Endometrial microvascular endothelial cells (primary cell): ENCODE results near the gene TRABD. TPM values are rescaled to one million over a fixed set of nuclear protein-coding genes. Genes with fewer than 3 reads are reported as not detected.
"Not testable (repeated sequence)": the region's sequence is repeated elsewhere in the genome, so short reads cannot be mapped to it uniquely, and the experiment has no call there.

Experiments used
- in situ Hi-C: cut with HindIII; loops from 2 replicates; pipeline ENCODE4 v1.10.0; 2017; ENCODE audit warnings: low sequenced_read_pairs, low pct_unique_long_range_greater_than_20kb; ENCODE audit errors: inconsistent ontology term
- total RNA-seq: library from RNA; depleted of rRNA; stranded (reverse); fragments of >200 nt; gene quantifications from one replicate; pipeline ENCODE4 v1.2.3, GENCODE V29; 2015; ENCODE audit errors: inconsistent ontology term

Gene TRABD
- total RNA-seq, 1 donor from 2014 or later: 39.3 TPM

DNA sequence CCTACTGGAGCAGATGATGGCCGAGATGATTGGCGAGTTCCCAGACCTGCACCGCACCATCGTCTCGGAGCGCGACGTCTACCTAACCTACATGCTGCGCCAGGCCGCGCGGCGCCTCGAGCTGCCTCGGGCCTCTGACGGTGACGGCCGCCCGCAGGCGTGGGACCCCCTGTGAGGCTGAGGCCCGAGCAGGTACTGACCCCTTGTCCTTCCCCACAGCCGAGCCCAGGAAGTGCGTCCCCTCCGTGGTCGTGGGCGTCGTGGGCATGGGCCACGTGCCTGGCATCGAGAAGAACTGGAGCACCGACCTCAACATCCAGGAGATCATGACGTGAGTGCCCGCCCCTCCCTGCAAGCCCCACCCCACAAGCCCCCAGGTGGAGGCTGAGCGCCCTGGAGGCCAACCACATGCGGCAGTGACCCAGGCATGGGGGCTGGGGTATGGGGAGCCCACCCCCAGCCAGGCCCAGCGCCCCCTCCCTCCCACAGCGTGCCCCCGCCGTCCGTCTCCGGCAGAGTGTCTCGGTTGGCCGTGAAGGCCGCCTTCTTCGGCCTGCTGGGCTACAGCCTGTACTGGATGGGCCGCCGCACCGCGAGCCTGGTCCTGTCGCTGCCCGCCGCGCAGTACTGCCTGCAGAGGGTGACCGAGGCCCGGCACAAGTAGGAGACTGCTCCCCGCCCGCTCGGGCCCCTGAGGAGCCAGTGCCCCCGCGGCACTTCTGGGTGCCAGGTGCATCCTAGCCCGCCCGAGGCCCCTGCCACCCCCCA, 12.3 kb downstream of the TRABD start:
- in situ Hi-C loops: no loop called here

DNA sequence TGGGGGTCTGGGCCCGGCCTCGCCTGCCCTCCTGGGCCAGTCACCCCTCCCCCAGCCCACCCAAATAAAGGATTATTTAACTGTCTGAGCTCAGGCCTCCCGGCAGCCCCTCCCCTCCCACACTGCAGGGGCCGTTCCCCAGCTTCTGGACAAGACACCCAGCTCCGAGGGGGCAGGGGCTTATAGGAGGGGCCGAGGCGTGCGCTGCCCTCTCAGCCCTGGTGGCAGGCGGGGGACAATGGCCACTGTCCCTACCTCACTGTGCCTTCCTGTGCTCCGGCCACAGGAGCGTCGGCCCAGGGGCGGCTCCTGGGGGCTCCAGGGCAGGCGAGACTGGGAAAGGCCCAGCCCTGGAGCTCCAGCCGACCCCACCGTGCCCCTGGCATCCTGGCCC, 12.9 kb downstream of the TRABD start:
- in situ Hi-C loops: no loop called here

DNA sequence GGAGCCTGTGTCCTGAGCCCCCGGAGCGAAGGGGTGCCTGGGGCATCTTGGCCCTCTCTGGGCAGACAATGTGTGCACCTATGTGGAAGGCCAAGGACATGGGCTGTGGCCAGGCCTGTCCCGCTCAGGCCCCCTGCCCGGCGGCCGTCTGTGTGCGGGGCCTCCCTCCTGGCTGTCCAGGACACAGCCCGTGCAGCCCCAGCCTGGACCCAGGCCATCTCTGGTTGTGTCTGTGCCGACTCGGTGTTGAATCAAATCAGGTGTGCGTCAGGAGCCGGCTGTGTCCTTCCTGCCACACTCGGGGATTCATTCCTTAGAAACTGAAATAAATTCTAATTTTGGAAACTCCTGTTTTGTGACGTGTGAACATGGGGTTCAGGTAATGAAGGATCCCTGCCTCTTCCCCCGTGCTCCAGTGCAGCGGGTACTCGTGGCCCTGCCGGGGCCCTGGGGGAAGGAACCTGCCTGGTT, 13.6 kb downstream of the TRABD start:
- in situ Hi-C loops: no loop called here

DNA sequence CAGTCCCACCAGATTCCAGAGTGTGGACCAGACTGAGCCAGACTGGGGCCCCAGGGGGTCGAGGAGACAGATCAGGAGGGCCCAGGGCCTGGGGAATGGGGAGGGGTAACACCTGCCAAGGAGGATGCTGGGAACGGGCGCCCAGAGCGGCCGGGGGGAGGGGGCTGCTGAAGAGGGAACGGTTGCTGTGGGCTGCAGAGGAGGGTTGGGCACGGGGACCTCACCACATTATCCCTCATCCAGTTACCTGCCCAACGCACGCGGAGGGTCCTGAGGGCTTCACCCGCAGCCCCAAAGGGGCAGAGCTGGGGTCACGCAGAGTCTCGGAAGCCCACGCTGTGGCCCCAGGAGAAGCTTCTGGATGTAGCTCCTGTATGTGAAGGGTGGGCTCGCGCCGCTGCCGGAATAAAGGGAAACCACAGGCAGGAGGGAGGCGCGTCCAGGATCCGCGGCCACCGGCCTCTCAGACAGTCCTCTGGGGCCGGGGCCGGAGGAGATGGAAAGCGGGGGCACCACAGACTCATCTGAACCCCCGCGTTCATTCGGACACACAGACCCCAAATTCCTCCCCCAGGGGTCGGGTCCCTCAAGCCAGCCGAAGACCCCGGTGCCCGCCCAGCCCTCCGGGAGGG, 14.2 kb downstream of the TRABD start:
- in situ Hi-C loops: no loop called here

DNA sequence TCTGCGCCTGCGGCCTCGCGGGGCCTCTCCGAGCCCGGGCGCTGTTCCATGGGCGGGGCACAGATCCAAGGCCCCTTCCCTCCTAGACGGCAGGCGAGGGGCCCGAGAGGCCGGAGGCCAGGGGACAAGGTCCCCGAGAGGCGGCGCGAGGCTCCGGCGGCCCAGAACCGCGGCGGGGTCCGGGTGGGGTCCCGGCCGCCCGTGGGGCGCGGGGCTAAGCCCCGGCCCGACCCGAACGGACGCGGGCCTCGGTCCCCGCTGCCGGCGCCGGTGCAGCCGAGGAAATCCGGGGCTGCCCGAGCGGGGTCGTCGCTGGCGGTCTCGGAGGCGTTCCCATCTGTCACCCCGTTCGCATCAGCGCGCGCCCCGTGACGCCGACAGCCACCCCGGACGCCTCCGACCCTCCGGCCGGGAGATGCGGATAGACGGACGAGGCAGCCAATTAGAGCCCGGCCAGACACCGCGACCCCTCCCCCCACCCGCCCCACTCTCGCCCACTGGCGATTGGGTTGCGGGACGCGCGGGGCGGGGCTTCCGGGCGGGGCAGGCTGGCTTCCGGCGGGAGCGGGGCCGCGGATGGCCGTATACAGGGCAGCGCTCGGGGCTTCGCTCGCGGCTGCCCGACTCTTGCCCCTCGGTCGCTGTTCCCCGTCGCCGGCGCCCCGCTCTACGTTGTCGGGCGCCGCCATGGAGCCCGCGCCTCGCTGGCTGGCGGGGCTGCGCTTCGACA, 14.9 kb downstream of the TRABD start, which contains the start of gene SELENOO:
SELENOO (plus strand) TSS at position 551 of the 730 bp plus-strand sequence; CDS start at position 577, 26 bp downstream.
- in situ Hi-C loops: no loop called here

DNA sequence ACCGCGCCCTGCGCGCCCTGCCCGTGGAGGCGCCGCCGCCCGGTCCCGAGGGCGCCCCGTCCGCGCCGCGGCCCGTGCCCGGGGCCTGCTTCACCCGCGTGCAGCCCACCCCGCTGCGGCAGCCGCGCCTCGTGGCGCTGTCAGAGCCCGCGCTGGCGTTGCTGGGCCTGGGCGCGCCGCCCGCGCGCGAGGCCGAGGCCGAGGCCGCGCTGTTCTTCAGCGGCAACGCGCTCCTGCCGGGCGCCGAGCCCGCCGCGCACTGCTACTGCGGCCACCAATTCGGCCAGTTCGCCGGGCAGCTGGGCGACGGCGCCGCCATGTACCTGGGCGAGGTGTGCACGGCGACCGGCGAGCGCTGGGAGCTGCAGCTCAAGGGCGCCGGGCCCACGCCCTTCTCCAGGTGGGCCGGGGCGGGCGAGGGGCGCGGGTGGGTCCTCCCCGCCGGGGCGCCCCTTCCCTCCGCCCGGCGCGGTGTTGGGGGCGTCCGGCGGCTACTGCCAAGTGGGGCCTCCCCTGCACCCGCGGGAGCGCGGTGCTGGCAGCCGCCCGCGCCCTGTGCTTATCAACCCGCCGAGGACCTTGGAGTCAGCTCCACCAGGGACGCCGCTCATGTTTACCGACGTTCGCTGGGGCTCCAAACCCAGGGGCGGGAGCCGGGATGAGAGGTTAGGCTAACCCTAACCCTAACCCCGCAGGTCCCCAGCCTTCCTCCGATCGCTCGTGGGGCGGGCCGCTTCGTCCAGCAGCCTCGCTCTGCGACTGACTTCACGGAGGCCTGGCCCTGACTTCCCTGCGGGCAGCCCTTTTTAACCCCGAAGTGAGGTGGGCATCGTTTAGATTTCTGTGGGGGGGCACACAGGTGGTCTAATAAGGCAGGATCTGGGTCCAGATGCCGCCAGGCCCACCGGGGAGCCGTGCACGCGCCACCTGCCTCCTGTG, 15.7 kb downstream of the TRABD start:
- in situ Hi-C loops: no loop called here

DNA sequence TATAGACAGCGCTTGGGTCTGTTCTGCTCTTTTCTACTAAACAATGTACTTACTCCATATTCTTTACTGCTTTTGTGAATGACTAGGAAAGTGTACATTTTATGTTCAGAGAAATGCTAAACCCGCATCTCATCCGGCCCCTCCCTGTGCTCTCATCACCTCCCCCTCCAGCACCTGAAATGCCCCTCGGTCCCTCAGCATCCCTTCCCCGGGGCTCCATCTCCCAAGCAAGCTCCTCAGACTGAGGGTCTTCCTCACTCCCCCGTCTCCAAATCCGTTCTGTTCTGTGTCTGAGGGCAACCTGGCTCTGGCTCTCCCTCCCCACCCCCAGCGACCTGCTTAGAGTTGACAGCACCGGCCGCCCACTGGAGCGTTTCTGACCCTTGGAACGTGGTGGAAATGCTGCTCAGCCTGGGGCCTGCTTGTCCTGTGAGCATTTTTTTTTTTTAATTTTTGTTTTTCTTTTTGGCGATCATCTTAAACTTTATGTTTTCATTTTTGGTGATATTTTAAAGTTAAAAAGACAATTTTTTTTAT, 16.5 kb downstream of the TRABD start:
- in situ Hi-C loops: no loop called here

DNA sequence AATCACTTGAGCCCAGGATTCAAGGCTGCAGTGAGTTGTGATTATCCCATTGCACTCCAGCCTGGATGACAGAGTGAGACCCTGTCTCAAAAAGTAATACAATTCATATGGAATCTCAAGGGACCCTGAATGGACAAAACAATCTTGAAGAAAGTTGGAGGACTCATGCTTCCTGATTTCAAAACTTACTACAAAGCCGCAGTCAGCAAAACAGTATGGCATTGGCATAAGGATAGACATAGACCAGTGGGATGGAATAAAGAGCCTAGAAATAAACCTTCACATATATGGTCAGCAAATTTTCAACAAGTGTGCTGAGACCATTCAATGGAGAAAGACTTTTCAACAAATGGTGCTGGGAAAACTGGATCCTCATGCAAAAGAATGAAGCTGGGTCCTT, 17.6 kb downstream of the TRABD start:
- in situ Hi-C loops: no loop called here

DNA sequence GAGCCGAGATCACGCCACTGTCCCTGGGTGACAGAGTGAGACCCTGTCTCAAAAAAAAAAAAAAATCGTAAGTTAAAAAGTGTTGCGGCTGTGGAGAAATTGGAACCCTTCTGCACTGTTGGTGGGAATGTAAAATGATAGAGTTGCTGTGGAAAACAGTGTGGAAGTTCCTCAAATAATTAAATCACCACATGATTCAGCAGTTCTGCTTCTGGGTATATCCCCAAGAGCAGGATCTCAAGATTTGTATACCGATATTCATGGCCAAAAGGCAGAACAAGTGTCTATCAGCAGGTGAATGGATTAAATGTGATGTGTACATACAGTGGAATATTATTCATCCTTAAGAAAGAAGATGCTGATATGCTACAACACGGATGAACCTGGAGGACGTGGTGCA, 18.9 kb downstream of the TRABD start:
- in situ Hi-C loops: no loop called here

DNA sequence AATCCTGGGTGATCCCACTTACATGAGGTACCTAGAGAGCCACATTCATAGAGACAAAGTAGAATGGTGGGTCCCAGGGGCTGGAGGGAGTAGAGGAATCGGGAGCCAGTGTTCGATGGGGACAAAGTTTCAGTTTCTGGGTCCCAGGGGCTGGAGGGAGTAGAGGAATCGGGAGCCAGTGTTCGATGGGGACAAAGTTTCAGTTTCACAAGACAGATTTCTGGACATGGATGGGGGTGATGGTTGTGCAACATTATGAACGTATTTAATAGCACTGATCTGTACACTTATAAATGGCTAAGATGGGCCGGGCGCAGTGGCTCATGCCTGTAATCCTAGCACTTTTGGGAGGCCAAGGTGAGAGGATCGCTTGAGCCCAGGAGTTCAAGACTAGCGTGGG, 19.3 kb downstream of the TRABD start:
- in situ Hi-C loops: not testable (repeated sequence)

DNA sequence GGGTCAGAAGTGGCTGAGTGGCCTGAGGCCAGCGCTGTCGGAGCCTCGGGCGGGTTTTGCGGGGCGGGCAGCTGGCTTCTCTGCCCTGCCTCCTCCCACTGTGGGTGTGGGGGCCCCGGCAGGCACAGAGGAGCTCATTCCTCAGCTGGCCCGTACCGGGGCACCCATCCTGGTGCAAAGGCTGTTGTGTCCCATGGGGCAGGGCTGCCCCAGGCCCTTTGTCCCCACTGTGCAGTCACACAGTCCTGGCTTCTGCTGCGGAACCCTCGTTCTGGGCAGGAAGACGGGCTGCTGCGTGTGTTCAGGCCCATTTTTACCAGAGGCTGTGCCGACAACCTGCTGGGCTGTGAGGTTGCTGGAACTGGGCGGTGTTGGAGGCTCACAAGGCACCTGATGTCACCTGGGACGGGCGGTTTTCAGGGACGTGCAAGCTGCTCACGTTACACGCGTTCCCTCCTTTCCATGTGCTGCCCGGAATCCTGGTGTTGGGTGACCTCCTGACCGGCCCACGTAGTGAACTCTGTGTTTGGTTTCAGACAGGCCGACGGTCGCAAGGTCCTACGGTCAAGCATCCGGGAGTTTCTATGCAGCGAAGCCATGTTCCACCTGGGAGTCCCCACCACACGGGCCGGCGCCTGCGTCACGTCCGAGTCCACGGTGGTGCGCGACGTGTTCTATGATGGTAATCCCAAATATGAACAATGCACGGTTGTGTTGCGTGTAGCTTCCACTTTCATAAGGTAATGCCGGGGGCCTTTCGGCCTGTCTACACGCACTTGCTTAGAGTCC, 20.3 kb downstream of the TRABD start:
- in situ Hi-C loops: no loop called here

DNA sequence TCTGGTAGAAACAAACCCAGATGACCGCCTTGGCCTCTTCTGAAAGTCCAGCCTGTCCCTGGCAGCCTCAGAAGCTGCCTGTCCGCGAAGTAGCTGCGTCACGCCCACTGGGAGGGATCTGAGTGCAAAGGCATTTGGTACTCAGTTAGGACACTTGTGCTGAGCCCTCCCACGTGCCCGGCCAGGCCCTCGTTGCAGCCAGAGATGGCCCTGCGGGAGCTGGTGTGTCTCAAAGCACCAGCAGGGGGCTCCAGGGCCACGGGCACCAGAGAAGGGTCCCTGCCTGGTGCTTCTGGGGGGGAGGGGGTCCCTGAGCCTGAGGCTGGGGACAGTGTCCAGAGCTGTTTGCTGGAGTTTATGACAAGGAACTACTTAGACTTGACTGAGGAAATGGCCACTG, 20.9 kb downstream of the TRABD start:
- in situ Hi-C loops: no loop called here

DNA sequence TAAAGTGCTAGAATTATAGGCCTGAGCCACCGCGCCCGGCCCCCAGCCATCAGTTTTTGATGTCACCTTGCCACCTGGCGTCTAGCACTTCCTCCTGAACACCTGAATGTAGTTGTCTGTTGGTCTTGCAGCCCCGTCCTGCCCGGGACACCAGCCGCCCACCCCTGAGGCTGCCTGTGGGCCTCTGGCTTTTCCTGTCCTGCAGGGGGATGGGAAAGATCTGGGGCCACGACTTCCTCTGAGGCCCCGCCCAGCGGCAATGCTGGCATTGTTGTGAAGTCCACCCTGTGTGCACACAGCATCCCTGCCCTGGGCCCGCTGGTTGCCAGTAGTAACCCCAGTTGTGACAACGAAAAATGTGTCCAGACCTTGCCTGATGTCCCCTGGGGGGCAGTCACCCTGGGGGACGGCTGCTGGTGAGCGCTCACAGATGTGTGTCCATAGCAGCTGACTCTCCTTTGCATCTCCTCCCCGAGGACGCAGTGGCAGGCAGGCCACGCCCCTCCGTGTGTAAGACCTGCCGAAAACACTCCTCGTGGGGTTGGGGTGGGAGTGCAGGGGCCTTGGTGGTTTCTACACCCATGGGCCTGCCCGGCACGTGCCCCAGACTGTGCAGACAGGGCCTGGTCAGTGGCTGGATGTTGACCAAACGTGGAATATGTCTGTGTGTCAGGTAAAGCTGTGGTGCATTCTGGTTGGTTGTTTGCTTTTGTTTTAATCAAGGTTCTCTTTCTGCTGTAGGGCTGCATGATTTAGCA, 21.8 kb downstream of the TRABD start:
- in situ Hi-C loops: no loop called here

DNA sequence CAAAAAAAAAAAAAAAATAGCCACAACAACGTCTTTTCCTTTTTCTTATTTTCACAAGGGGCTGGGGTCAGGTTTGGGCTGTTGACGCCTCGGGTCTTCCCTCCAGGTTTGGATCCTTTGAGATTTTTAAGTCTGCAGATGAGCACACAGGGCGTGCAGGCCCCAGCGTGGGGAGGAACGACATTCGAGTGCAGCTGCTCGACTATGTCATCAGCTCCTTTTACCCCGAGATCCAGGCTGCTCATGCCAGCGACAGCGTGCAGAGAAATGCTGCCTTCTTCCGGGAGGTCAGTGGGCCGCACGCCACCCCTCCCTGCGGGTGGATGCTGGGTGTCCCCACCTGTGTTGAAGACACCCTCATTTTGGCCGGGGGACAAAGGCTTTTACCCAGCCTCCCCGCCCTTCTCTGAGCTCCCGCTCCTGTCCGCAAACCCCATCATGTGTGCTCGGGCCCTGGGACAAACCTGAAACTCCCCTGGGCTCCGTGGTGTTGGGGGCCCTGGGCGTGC, 22.8 kb downstream of the TRABD start:
- in situ Hi-C loops: no loop called here

DNA sequence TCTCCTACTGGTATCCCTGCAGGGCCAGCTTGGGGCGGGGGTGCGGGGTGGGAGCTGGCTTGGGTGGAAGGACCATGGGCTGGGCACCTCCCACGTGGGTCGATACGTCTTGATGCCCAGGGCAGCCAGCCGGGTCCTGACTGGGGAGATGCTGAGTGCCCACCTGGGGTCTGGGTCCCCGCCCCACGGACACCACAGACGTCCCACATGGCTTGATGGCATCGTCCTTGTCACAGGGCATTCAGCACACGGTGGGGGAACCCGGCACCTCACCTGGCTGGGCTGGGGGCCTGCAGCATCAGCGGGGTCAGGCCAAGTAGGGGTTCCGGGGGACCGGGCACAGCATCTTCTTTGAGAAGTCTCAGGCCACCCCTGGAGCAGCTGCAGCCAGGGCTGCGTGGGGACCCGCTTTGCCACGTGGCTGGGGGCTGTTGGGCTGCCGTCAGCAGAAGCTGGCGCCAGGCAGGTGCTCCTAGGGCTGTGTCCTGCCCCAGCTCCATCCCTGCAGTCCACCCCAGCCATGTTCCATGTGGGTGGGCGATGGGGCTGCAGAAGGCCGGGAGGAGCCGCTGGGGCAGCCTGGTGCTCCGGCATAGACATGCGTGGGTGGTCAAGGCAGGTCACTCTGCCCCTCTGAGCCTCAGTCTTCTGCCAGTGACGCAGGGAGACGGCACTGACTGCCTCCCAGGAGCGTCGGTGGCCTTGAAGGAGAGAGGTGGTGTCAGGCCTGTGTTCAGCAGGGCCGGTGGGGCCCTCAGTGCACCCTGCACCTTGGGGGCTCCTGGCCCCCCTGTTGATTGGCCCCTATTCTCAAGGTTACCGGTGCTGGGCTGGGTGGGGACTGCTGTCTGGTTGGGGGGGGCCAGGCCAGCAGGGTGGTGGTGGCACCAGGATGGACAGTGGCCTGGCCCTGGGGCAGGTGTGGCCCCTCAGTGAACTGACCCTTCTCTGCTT, 23.5 kb downstream of the TRABD start:
- in situ Hi-C loops: no loop called here

DNA sequence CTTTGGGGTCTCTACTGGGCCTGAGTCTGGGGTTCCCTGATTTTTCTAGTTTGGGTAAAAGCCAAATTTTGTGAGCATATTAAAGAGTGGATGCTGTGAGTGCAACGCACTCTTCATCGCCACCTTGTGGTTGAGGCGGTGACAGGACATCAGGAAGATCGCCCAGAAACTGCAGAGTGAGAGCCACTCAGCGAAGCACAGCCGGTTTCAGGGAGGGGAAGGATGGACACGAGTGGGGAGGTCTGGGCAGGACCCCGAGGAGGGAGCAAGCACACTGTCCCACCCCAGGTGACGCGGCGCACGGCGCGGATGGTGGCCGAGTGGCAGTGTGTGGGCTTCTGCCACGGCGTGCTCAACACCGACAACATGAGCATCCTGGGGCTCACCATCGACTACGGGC, 24.2 kb downstream of the TRABD start:
- in situ Hi-C loops: no loop called here
